IPS-15b (cell line): ENCODE data around the gene CD80.

ENCODE experiments used
- H3K27me3 ChIP-seq: one replicate; pipeline ENCODE4 v1.6.1; 2013; ENCODE audit warnings: low read length; ENCODE audit not compliant: control insufficient read depth, insufficient read depth
- H3K36me3 ChIP-seq: one replicate; pipeline ENCODE4 v1.6.1; 2013; ENCODE audit warnings: low read length; ENCODE audit not compliant: control insufficient read depth, insufficient read depth
- H3K4me1 ChIP-seq: one replicate; pipeline ENCODE4 v1.6.1; 2013; ENCODE audit warnings: mild to moderate bottlenecking, low read length; ENCODE audit not compliant: control insufficient read depth, insufficient read depth
- H3K4me3 ChIP-seq: one replicate; pipeline ENCODE4 v1.5.1; 2013; ENCODE audit warnings: low read depth, low read length
- H3K9ac ChIP-seq: one replicate; pipeline ENCODE4 v1.6.1; 2013; ENCODE audit warnings: low read depth, mild to moderate bottlenecking, low read length
- H3K9me3 ChIP-seq: one replicate; pipeline ENCODE4 v1.6.1; 2013; ENCODE audit warnings: mild to moderate bottlenecking, low read length; ENCODE audit not compliant: control insufficient read depth, insufficient read depth

Gene CD80

GRCh38 chr3:119559441-119559963, at the start of gene CD80:
Gene CD80, minus strand, starts transcription at chr3:119559614. Its CDS starts 1,886 bp downstream, at chr3:119557728.
- no peak within 1 kb of the TSS for H3K9ac ChIP-seq
- H3K9me3 ChIP-seq, result no peaks in the 10 kb centered on the region
- H3K27me3 ChIP-seq, result no peaks in the 10 kb centered on the region
- H3K36me3 ChIP-seq, result no peaks in the 10 kb centered on the region
- H3K4me1 ChIP-seq, result no peaks in the 10 kb centered on the region
- H3K4me3 ChIP-seq, result no peak within 1 kb of the TSS

- Histone ChIP-seq H3K9me3 (no peaks in the 10 kb centered on the region), H3K4me1 (no peaks in the 10 kb centered on the region), H3K36me3 (no peaks in the 10 kb centered on the region), H3K27me3 (no peaks in the 10 kb centered on the region), H3K4me3 (no peak overlapping the region), H3K9ac (no peak overlapping the region)
These were observed 49.1 kb upstream of the CD80 start for GRCh38 chr3:119608405-119609000.

DNA sequence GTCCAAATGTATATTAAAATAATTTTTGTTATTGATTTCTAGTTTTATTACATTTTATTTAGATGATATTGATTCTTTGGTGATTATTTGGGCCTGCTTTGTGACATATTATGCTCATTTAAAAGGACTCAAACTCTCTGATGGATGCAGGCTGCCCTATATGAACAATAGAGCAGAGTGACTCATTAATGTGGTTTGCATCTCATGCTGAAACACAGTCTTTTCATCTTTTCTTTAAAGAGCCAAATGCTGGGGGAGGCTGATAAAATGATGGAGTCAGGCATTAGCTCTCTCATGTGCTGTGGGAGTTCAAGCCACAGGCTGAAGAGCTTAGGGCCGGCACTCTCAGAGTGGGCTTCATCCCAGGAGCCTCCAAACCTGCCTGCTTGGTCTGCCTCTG, 45.5 kb upstream of the CD80 start:
- H3K9ac ChIP-seq, result no peak overlapping the region
- H3K9me3 ChIP-seq, result no peaks in the 10 kb centered on the region
- H3K27me3 ChIP-seq, result no peaks in the 10 kb centered on the region
- H3K36me3 ChIP-seq, result no peaks in the 10 kb centered on the region
- no peak overlapping the region for H3K4me3 ChIP-seq
- peaks cover 3% of the 10 kb centered on the region for H3K4me1 ChIP-seq

- Histone ChIP-seq H3K9ac (no peak overlapping the region), H3K36me3 (no peaks in the 10 kb centered on the region), H3K4me1 (peaks cover 3% of the 10 kb centered on the region), H3K9me3 (no peaks in the 10 kb centered on the region), H3K4me3 (no peak overlapping the region), H3K27me3 (no peaks in the 10 kb centered on the region)
These were observed 43.3 kb upstream of the CD80 start for GRCh38 chr3:119602676-119603075.

DNA sequence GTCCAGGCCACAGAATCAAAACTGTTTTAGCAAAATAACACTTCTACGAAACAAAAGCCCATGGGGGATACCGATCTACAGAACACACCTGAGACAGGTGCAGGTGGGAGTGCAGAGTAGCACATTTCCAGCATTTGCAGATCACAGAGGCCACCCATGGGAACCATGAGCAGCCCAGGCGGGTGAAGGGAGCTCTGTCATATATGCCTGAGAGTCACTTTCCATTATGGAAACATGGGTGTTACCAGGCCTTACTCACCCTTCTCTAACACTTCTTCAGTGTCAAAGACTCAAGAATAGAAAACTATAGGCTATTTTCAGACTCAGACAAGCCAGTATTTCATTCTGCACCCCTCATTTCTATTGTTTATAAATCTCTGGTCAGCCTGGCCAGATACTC, 41.7 kb upstream of the CD80 start:
- Histone ChIP-seq H3K27me3 (no peaks in the 10 kb centered on the region), H3K9me3 (no peaks in the 10 kb centered on the region), H3K4me3 (no peak overlapping the region), H3K9ac (no peak overlapping the region), H3K4me1 (peaks cover 3% of the 10 kb centered on the region), H3K36me3 (no peaks in the 10 kb centered on the region)

- no peaks in the 10 kb centered on the region for H3K36me3 ChIP-seq
- H3K9ac ChIP-seq, result no peak overlapping the region
- H3K9me3 ChIP-seq, result no peaks in the 10 kb centered on the region
- peaks cover 3% of the 10 kb centered on the region for H3K4me1 ChIP-seq
- H3K27me3 ChIP-seq, result no peaks in the 10 kb centered on the region
- H3K4me3 ChIP-seq, result no peak overlapping the region
These were observed 41.3 kb upstream of the CD80 start for GRCh38 chr3:119600732-119601131.

- Histone ChIP-seq H3K36me3 (no peaks in the 10 kb centered on the region), H3K9me3 (no peaks in the 10 kb centered on the region), H3K4me3 (no peak overlapping the region), H3K9ac (no peak overlapping the region), H3K27me3 (no peaks in the 10 kb centered on the region), H3K4me1 (peaks cover 3% of the 10 kb centered on the region)
These were observed 40.3 kb upstream of the CD80 start for GRCh38 chr3:119599558-119600174.

DNA sequence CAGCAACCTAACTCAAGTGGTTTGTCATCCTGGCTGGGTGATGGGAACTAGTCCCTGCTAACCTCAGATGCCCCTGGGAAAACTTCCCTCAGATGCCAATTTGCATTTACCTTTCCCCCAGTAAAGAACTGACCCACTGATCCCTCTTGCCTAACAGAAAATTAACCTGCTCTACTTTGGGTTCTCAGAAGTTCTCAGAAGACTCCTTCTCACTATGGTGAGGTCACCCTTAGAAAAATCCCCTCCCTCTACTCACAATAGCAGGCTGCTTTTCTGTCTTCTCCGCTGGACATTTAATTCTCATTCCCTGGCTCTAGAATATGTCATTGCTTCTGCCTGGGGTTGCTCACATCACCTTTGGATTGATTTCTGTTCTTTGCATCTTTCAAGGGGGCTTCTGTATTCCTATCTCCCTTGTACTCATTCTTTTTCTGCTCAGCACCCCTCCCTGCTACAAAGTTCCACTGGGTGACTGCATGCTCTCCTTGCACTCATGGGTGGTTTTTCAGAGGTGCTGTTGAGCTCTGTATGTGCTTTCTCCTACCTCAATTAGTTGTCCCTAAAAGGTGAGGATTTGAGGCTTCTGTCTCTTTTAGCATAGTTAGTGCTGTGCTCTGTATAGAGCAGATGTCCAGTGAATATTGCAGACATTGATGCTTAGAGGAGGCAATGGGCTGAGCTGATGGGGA, 39.1 kb upstream of the CD80 start:
- H3K4me1 ChIP-seq, result peaks cover 3% of the 10 kb centered on the region

DNA sequence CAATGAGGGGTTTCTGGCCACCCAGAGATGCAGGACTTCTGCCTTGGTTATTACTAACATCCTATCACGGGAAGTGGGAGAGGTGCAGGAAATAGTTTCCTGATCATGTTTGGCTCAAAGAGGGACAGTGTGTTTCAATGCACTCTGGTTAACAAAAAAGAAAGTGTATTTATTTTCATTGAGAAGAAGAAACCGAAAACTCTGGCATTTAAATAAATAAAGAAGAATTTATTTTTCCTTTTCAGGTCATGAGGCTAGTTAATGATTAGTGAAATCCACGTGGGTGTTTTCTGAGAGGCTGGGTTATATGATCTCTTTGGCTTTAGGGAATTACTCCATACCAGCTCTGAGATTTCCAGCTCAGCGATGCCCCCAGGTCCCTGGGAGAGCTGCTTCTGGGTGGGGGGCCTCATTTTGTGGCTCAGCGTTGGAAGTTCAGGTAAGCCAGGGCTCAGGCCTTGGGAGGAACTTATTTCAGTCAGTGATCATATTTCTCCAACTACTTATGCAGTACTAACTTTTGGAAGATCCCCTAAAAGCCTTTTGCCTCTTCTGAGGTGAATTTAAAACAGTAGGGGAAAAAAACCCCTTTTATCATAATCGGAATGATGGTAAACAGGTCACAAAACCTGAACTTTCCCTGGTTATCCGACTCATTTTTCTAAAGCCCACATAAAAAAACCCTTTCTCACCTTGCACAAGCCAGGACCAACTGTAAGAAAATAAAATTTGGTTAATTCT, 38.3 kb upstream of the CD80 start, which contains the start of gene PLA1A:
PLA1A (plus strand) TSS at position 338 of the 741 bp plus-strand sequence; CDS start at position 367, 29 bp downstream.
- H3K27me3 ChIP-seq, result no peaks in the 10 kb centered on the region
- H3K9ac ChIP-seq, result no peak within 1 kb of the TSS
- H3K36me3 ChIP-seq, result no peaks in the 10 kb centered on the region
- H3K4me3 ChIP-seq, result no peak within 1 kb of the TSS
- H3K4me1 ChIP-seq, result peaks cover 3% of the 10 kb centered on the region
- no peaks in the 10 kb centered on the region for H3K9me3 ChIP-seq

More for the DNA sequence above, 39.1 kb upstream of the CD80 start:
- Histone ChIP-seq H3K4me3 (no peak overlapping the region), H3K9ac (no peak overlapping the region), H3K27me3 (no peaks in the 10 kb centered on the region), H3K36me3 (no peaks in the 10 kb centered on the region), H3K9me3 (no peaks in the 10 kb centered on the region)

- H3K4me1 ChIP-seq, result peaks cover 3% of the 10 kb centered on the region
- no peak overlapping the region for H3K9ac ChIP-seq
- H3K4me3 ChIP-seq, result no peak overlapping the region
- H3K36me3 ChIP-seq, result no peaks in the 10 kb centered on the region
- no peaks in the 10 kb centered on the region for H3K9me3 ChIP-seq
- no peaks in the 10 kb centered on the region for H3K27me3 ChIP-seq
These were observed 37.0 kb upstream of the CD80 start for GRCh38 chr3:119596398-119596797.

GRCh38 chr3:119595639-119596334, 36.4 kb upstream of the CD80 start:
- no peaks in the 10 kb centered on the region for H3K4me1 ChIP-seq
- H3K9ac ChIP-seq, result no peak overlapping the region
- H3K4me3 ChIP-seq, result no peak overlapping the region
- H3K36me3 ChIP-seq, result no peaks in the 10 kb centered on the region
- no peaks in the 10 kb centered on the region for H3K9me3 ChIP-seq
- H3K27me3 ChIP-seq, result no peaks in the 10 kb centered on the region
